ENCODE measurements around the gene CAPN12.

Gene CAPN12

GRCh38 chr19:38743394-38744297 lies 628 bp downstream of the CAPN12 start:
- POLR2A ChIA-PET: interaction anchor here (0.6 kb wide), 1 partner anchor 224 kb away, joined by 3 read pairs; no protein-coding TSS in a partner anchor
- no peak for DNase-seq
- CTCF ChIA-PET: interaction anchor here (1.0 to 1.5 kb wide), 3 partner anchors 9 to 190 kb away, joined by 3 to 4 read pairs (median 3); no protein-coding TSS in a partner anchor
- WGBS (ENCODE audit: insufficient coverage): 81% methylated on average over 18 of the region's 20 CpGs
- H3K36me3 ChIP-seq (ENCODE audit: control insufficient read depth in 4 of 4, insufficient read depth in 4 of 4, low read length in 3 of 4): no peaks in the 10 kb centered on the region
- no peak overlapping the region for H3K27ac ChIP-seq (ENCODE audit: insufficient read depth in 1 of 2, low read depth in 1 of 2, low read length in 2 of 2, poor library complexity in 1 of 2, severe bottlenecking in 2 of 2)
- no peaks in the 10 kb centered on the region for H3K4me1 ChIP-seq (ENCODE audit: control extremely low read depth in 1 of 4, control insufficient read depth in 4 of 4, insufficient read depth in 4 of 4, low read length in 3 of 4)
- no peaks in the 10 kb centered on the region for H3K9me3 ChIP-seq (ENCODE audit: control extremely low read depth in 1 of 5, control insufficient read depth in 4 of 5, insufficient read depth in 2 of 5, low read depth in 1 of 5, low read length in 4 of 5)
- no peak overlapping the region for H3K4me3 ChIP-seq (ENCODE audit: control insufficient read depth in 1 of 7, extremely low read depth in 1 of 7, insufficient read depth in 4 of 7, low read depth in 2 of 7, low read length in 6 of 7)
- peaks cover 0 to 2% (median 0%) of the 10 kb centered on the region in 5 experiments for H3K27me3 ChIP-seq (replicated peaks in 2 of 5; ENCODE audit: control insufficient read depth in 4 of 5, insufficient read depth in 5 of 5, low read length in 4 of 5)

DNA sequence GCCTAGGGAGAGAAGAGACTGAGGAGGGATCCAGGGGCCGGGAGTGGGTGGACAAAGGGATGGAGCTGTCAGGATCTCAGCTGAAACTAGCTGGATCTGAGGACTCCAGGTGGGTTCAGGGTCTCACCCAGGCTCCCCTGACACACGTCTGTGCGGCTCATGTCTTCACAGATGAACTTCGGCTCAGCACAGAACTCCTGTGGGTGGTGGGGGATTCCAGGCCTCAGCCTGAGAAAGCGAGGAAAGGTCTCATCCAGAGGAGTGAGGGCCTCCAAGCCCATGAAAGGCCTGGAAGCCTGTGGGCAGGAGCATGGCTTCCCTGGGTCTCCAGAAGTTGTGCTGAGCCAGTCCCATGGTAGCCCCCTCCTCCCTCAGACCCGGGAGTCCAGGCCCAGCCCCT lies 1.4 kb downstream of the CAPN12 start:
- CTCF ChIA-PET: no interaction called here
- Histone ChIP-seq H3K27me3 (replicated peaks in 2 of 5; ENCODE audit: control insufficient read depth in 4 of 5, insufficient read depth in 5 of 5, low read length in 4 of 5) (peaks cover 0 to 2% (median 0%) of the 10 kb centered on the region in 5 experiments), H3K4me1 (ENCODE audit: control extremely low read depth in 1 of 4, control insufficient read depth in 4 of 4, insufficient read depth in 4 of 4, low read length in 3 of 4) (peaks cover 0 to under 1% (median under 1%) of the 10 kb centered on the region in 4 experiments), H3K4me3 (ENCODE audit: control insufficient read depth in 1 of 7, extremely low read depth in 1 of 7, insufficient read depth in 4 of 7, low read depth in 2 of 7, low read length in 6 of 7) (no peak overlapping the region), H3K27ac (ENCODE audit: insufficient read depth in 1 of 2, low read depth in 1 of 2, low read length in 2 of 2, poor library complexity in 1 of 2, severe bottlenecking in 2 of 2) (no peak overlapping the region), H3K9me3 (ENCODE audit: control extremely low read depth in 1 of 5, control insufficient read depth in 4 of 5, insufficient read depth in 2 of 5, low read depth in 1 of 5, low read length in 4 of 5) (no peaks in the 10 kb centered on the region), H3K36me3 (ENCODE audit: control insufficient read depth in 4 of 4, insufficient read depth in 4 of 4, low read length in 3 of 4) (no peaks in the 10 kb centered on the region)
- no peak for DNase-seq
- WGBS (ENCODE audit: insufficient coverage): 90% methylated on average over 6 of the region's 6 CpGs
- POLR2A ChIA-PET: interaction anchor here (0.6 kb wide), 1 partner anchor 67 kb away, joined by 5 read pairs; no protein-coding TSS in a partner anchor

- Histone ChIP-seq H3K4me3 (ENCODE audit: control insufficient read depth in 1 of 7, extremely low read depth in 1 of 7, insufficient read depth in 4 of 7, low read depth in 2 of 7, low read length in 6 of 7) (no peak overlapping the region), H3K27ac (ENCODE audit: insufficient read depth in 1 of 2, low read depth in 1 of 2, low read length in 2 of 2, poor library complexity in 1 of 2, severe bottlenecking in 2 of 2) (no peak overlapping the region), H3K36me3 (ENCODE audit: control insufficient read depth in 4 of 4, insufficient read depth in 4 of 4, low read length in 3 of 4) (no peaks in the 10 kb centered on the region), H3K9me3 (ENCODE audit: control extremely low read depth in 1 of 5, control insufficient read depth in 4 of 5, insufficient read depth in 2 of 5, low read depth in 1 of 5, low read length in 4 of 5) (no peaks in the 10 kb centered on the region), H3K4me1 (ENCODE audit: control extremely low read depth in 1 of 4, control insufficient read depth in 4 of 4, insufficient read depth in 4 of 4, low read length in 3 of 4) (peaks cover 0 to 6% (median 5%) of the 10 kb centered on the region in 4 experiments), H3K27me3 (replicated peaks in 2 of 5; ENCODE audit: control insufficient read depth in 4 of 5, insufficient read depth in 5 of 5, low read length in 4 of 5) (peaks cover 0 to 1% (median 0%) of the 10 kb centered on the region in 5 experiments)
- WGBS (ENCODE audit: insufficient coverage): 97% methylated on average over 8 of the region's 9 CpGs
- ChIA-PET POLR2A (interaction anchor here (0.6 kb wide), 1 partner anchor 66 kb away, joined by 5 read pairs; no protein-coding TSS in a partner anchor), CTCF (interaction anchor here (0.6 to 0.8 kb wide), 2 partner anchors 10 to 99 kb away, joined by 3 read pairs; no protein-coding TSS in a partner anchor)
- no peak for DNase-seq
Observed at GRCh38 chr19:38742296-38742695, 2.0 kb downstream of the CAPN12 start.

DNA sequence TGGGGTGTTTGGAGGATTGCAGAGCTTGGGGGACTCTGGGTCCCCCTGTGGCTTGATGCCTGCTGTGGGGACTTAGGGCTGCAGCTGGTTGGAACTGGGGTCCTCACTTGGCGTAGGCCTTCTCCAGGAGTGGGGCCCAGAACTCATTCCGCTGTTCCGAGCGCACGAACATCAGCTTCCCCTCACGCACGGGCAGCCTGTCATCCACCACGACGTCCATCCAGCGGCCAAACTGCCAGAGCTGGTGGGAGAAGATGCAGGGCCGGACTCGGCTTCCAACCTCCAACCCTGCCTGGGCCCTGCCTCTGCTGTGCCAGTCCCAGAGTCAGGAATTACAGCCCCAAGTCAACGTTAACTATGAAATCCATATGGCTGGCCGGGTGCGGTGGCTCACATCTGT lies 2.6 kb downstream of the CAPN12 start:
- Histone ChIP-seq H3K36me3 (ENCODE audit: control insufficient read depth in 4 of 4, insufficient read depth in 4 of 4, low read length in 3 of 4) (no peaks in the 10 kb centered on the region), H3K27me3 (replicated peaks in 2 of 5; ENCODE audit: control insufficient read depth in 4 of 5, insufficient read depth in 5 of 5, low read length in 4 of 5) (no peaks in the 10 kb centered on the region), H3K27ac (ENCODE audit: insufficient read depth in 1 of 2, low read depth in 1 of 2, low read length in 2 of 2, poor library complexity in 1 of 2, severe bottlenecking in 2 of 2) (no peak overlapping the region), H3K4me3 (ENCODE audit: control insufficient read depth in 1 of 7, extremely low read depth in 1 of 7, insufficient read depth in 4 of 7, low read depth in 2 of 7, low read length in 6 of 7) (no peak overlapping the region), H3K9me3 (ENCODE audit: control extremely low read depth in 1 of 5, control insufficient read depth in 4 of 5, insufficient read depth in 2 of 5, low read depth in 1 of 5, low read length in 4 of 5) (no peaks in the 10 kb centered on the region), H3K4me1 (ENCODE audit: control extremely low read depth in 1 of 4, control insufficient read depth in 4 of 4, insufficient read depth in 4 of 4, low read length in 3 of 4) (peaks cover 0 to 10% (median 6%) of the 10 kb centered on the region in 4 experiments)
- POLR2A ChIA-PET: no interaction called here
- no peak for DNase-seq
- WGBS (ENCODE audit: insufficient coverage): 96% methylated on average over 15 of the region's 15 CpGs
- CTCF ChIA-PET: interaction anchor here (0.8 kb wide), 1 partner anchor 9 kb away, joined by 3 read pairs; no protein-coding TSS in a partner anchor

DNA sequence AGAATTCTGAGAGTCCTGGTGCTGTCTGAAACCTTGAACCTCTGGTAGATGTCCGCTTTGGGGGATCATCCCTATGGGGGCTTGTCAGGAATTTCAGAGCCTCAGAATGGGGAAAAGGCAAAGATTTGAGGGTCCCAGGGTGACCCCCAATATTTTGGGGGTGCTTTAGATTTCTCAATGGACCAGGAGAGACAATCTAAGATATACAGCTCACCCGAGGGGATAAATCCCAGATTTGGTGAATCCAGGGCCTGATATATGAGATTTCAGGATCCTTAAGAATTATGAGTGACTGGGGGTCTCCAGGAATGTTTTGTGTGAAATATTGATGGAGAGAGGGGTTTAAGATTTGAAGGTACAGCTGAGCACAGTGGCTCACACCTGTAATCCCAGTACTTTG lies 3.3 kb downstream of the CAPN12 start:
- CTCF ChIA-PET: interaction anchor here (1.1 kb wide), 1 partner anchor 11 kb away, joined by 3 read pairs; no protein-coding TSS in a partner anchor
- H3K27ac ChIP-seq (ENCODE audit: insufficient read depth in 1 of 2, low read depth in 1 of 2, low read length in 2 of 2, poor library complexity in 1 of 2, severe bottlenecking in 2 of 2): no peak overlapping the region
- no peaks in the 10 kb centered on the region for H3K27me3 ChIP-seq (replicated peaks in 2 of 5; ENCODE audit: control insufficient read depth in 4 of 5, insufficient read depth in 5 of 5, low read length in 4 of 5)
- H3K9me3 ChIP-seq (ENCODE audit: control extremely low read depth in 1 of 5, control insufficient read depth in 4 of 5, insufficient read depth in 2 of 5, low read depth in 1 of 5, low read length in 4 of 5): no peaks in the 10 kb centered on the region
- DNase-seq: no peak
- POLR2A ChIA-PET: no interaction called here
- peaks cover 0 to 16% (median 13%) of the 10 kb centered on the region in 4 experiments for H3K4me1 ChIP-seq (ENCODE audit: control extremely low read depth in 1 of 4, control insufficient read depth in 4 of 4, insufficient read depth in 4 of 4, low read length in 3 of 4)
- WGBS (ENCODE audit: insufficient coverage): 100% methylated on average over 2 of the region's 2 CpGs
- H3K36me3 ChIP-seq (ENCODE audit: control insufficient read depth in 4 of 4, insufficient read depth in 4 of 4, low read length in 3 of 4): no peaks in the 10 kb centered on the region
- H3K4me3 ChIP-seq (ENCODE audit: control insufficient read depth in 1 of 7, extremely low read depth in 1 of 7, insufficient read depth in 4 of 7, low read depth in 2 of 7, low read length in 6 of 7): no peak overlapping the region

DNA sequence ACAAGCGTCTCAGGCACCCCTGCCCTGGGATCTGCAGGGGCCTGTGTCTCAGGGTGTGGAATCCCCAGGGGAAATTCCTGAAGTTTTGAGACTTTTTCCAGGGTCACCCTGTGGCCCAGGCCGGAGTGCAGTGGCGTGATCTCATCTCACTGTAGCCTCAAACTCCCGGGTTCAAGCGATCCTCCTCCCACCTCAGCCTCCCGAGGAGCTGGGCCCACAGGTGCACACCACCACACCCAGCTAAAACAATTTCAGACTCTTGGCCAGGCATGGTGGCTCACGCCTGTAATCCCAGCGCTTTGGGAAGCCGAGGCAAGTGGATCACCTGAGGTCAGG lies 4.0 kb downstream of the CAPN12 start:
- no peak for DNase-seq
- Histone ChIP-seq H3K36me3 (ENCODE audit: control insufficient read depth in 4 of 4, insufficient read depth in 4 of 4, low read length in 3 of 4) (no peaks in the 10 kb centered on the region), H3K27ac (ENCODE audit: insufficient read depth in 1 of 2, low read depth in 1 of 2, low read length in 2 of 2, poor library complexity in 1 of 2, severe bottlenecking in 2 of 2) (no peak overlapping the region), H3K27me3 (replicated peaks in 2 of 5; ENCODE audit: control insufficient read depth in 4 of 5, insufficient read depth in 5 of 5, low read length in 4 of 5) (no peaks in the 10 kb centered on the region), H3K4me1 (ENCODE audit: control extremely low read depth in 1 of 4, control insufficient read depth in 4 of 4, insufficient read depth in 4 of 4, low read length in 3 of 4) (peaks cover 0 to 19% (median 16%) of the 10 kb centered on the region in 4 experiments), H3K4me3 (ENCODE audit: control insufficient read depth in 1 of 7, extremely low read depth in 1 of 7, insufficient read depth in 4 of 7, low read depth in 2 of 7, low read length in 6 of 7) (no peak overlapping the region), H3K9me3 (ENCODE audit: control extremely low read depth in 1 of 5, control insufficient read depth in 4 of 5, insufficient read depth in 2 of 5, low read depth in 1 of 5, low read length in 4 of 5) (no peaks in the 10 kb centered on the region)
- CTCF ChIA-PET: interaction anchor here (1.1 kb wide), 2 partner anchors 10 to 190 kb away, joined by 3 read pairs; partner anchors contain the start of genes MRPS12 and SARS2
- 100% methylated on average over 8 of the region's 9 CpGs for WGBS (ENCODE audit: insufficient coverage)
- POLR2A ChIA-PET: no interaction called here
